Frontal cortex (tissue), 4 donors: ENCODE data around the gene GALNT3. TPM values are rescaled to one million over a fixed set of nuclear protein-coding genes. Genes with fewer than 3 reads are reported as not detected.

Experiments
- DNase-seq, 2 donors: peaks; one replicate each; pipeline ENCODE4 v3.0.0; 2012; ENCODE audit warnings: low spot score in 2 of 2
- FAIRE-seq: peaks from 2 replicates; lab custom pipeline; 2012; peaks lifted over from hg19 to GRCh38; lab: Jason Lieb, UNC
- total RNA-seq: library from RNA; depleted of rRNA; stranded (reverse); fragments of >200 nt; gene quantifications from one replicate; pipeline ENCODE4 v1.2.3, GENCODE V29; 2014
- donor health status: control.
- donor health status: control.
- donor health status: control.

GALNT3 gene
- total RNA-seq, 1 donor from 2014 or later, result 3.7 TPM

- no peak for FAIRE-seq
- DNase-seq, result no peak
Observed at GRCh38 chr2:165757906-165758675, 36.0 kb downstream of the GALNT3 start.

DNA sequence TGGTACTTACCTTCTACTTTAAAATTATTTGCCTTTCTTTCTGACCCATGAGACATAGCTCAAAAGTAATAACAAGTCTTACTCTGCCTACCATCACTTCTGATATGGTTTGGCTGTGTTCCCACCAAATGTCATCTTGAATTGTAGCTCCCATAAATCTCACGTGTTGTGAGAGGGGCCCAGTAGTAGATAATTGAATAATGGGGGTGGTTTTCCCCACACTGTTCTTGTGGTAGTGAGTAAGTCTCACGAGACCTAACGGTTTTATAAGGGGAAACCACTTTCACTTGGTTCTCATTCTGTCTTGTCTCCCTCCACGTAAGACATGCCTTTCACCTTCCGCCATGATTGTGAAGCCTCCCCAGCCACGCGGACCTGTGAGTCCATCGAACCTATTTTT is 47.5 kb downstream of the GALNT3 start:
- FAIRE-seq, result no peak
- no peak for DNase-seq

DNA sequence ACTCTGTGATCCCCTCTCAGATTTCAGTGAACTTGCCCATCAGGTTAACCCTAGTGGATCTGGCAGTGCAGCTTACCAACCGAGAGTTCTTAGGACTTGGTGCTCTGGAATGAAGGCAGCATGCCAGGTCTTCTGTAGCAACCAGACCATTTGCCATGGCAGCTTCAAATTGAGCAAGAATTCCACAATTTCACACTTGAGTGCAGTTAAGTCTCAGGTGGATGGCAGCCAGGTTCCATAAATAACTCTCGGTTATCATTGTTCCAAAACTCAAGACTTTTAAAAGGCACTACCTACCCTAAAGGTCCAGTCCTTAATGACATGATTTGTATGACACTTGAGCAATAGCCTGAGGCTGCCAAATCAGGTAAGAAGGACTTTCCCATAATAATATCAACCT is 48.1 kb downstream of the GALNT3 start:
- FAIRE-seq (no peak), DNase-seq (no peak)

DNA sequence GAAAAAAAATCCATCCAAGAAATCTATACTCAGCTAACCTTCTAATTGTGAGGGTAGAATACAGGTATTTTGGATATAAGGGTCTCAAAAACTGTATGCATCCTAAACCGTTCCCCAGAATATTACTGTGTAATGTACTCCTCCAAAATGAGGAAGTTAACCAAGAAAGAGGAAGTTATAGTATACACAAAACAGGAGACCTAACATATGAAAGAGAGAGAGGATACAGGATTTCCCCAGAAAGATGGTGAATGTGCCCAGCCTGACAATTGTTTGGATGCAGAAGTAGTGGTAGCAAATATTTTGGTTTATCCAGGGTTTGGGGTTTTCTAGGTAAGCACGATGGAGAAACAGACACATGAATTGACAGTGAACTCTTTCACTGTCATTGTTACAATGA is 50.6 kb downstream of the GALNT3 start:
- FAIRE-seq, result no peak
- no peak for DNase-seq

DNA sequence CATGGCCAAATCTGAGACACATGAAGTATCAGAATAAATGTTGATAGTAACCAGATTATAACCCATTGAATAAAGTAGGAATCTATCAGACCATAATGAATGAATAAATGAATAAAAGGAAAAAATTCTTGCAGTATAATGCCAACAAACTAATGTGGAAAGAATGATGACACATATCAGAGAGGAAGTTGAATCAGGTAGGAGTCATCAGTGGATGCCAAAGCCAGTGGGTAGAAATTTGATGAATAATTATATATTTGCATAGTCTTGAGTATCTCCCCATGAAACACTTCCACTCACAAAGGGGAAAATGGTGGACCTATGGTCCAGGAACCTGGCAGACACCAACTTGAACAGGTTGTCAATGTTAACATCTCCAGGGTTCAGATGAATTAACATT is 68.6 kb downstream of the GALNT3 start:
- no peak for FAIRE-seq

DNA sequence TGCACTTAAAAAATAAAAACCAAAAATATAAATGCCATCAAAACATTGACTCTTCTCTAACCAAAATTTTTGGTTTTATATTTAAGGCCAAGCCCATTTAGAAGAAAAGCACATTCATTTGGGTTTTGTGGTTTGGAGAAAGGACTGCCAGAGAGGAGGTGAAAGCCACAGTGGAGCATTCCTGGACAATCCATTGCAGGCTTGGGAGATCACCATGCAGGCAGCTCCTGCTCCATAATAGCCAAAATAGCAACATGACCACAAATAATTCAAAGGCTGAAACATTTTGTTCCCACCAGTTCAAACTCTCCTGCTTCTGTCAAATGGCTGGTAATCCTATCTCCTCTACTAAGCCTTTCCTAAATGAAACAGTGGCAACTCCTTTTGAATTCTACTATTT is 73.5 kb downstream of the GALNT3 start:
- no peak for DNase-seq
- no peak for FAIRE-seq

More for the DNA sequence above, 68.6 kb downstream of the GALNT3 start:
- DNase-seq, result no peak

- DNase-seq, result no peak
- FAIRE-seq, result no peak
Observed at GRCh38 chr2:165718610-165719210, 75.3 kb downstream of the GALNT3 start.

DNA sequence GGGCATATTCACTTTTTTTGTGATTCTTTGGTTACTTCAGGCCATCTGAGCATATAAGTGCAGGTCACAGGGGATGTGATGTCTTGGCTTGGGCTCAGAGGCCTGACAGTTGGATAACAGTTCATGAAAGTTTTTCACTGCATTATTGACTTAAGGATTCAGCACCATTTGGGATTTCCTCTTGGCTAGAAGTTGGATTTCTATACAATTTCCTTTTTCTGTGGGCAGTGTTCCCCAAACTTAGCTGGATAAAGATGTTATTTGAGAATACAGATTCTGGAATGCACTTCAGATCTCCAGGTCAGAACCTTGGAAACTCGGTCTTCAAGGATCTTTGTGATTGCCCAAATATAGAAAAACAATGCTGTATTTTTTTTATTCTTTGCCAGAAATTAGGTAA is 78.0 kb downstream of the GALNT3 start:
- no peak for FAIRE-seq

GRCh38 chr2:165706960-165707487 is 87.0 kb downstream of the GALNT3 start:
- DNase-seq, result no peak
- FAIRE-seq, result no peak

More for the DNA sequence above, 78.0 kb downstream of the GALNT3 start:
- DNase-seq, result no peak

DNA sequence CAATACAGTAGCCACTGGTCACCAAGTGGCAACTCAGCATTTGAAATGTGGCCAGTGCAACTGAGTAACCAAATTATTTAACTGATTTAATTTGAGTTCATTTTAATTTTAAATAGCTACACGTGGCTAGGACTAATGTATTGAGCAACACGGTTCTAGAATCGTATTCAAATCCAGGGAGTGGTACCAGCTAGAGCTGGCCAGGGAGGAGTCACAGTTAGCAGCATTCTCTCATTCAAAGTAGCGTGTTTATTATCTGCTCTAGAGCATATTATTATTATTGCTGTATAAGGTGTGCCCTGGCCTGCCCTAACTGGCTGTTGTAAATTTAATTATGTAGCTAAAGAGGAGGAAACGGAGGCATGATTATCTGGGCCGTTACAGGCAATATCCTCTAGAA is 92.9 kb downstream of the GALNT3 start:
- no peak for FAIRE-seq
- DNase-seq, result no peak

- FAIRE-seq, result no peak
- DNase-seq, result no peak
Observed at GRCh38 chr2:165700531-165700930, 93.5 kb downstream of the GALNT3 start.

DNA sequence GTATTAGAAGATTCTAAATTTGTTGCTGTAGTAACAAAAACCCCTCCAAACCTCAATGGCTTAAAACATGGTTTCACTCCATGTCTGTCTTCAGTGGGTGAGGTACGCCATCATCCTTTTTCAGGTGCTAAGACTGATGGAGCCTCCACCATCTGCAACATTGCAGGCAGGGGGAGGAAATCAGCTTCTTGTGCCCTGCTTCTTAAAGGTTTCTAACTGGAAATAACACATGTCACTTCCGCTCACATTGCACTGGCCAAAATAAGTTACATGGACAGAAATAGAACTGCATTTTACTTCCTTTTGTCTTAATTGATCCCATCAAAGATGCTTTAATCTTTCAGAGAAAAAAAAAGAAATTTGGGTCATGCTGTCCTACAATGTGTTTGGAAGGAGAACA is 94.1 kb downstream of the GALNT3 start:
- DNase-seq (no peak), FAIRE-seq (no peak)

DNA sequence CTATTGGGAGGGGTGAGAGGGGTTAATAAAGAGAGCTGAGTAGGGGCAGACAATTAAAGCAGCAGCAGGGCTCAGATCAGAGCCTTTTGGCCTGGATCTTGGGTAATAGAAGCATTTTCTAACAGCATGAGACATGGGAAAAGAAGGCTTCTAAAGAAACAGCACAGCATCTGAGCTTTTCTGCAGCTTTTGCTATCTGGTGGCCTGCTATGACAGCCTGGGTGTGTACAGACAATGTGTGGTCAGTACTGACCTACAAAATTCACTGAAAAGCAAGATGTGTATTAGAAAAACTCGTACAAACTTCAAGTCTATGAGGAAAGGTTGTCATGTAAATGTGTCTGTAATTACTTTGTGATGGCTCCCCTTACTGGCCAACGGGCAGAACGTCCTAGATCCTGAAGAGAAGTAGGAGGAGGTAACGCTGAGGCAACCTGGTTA is 95.6 kb downstream of the GALNT3 start:
- DNase-seq (no peak), FAIRE-seq (no peak)

GRCh38 chr2:165697748-165698443 is 96.2 kb downstream of the GALNT3 start:
- DNase-seq (no peak), FAIRE-seq (no peak)

Other genes with a start within 250 kb of the GALNT3 start
- 91.3 TPM for gene TTC21B, start 159.5 kb upstream of the GALNT3 start, total RNA-seq